Activated CD4-positive, CD25-positive, alpha-beta regulatory T cell treated with anti-CD3 and anti-CD28 coated beads, Interleukin-2, amount 50 U/mL, for 72 hours (primary cell): Measurements from ENCODE around the gene RBBP8NL.

Source experiments
- DNase-seq: peaks from one replicate; pipeline ENCODE4 v3.0.0; 2021

RBBP8NL gene

GRCh38 chr20:62418709-62419487 lies 8.4 kb downstream of the RBBP8NL start:
- DNase-seq: no peak

- no peak for DNase-seq
Measured at GRCh38 chr20:62417981-62418708, 9.2 kb downstream of the RBBP8NL start.

- DNase-seq: no peak
Measured at GRCh38 chr20:62416651-62417637, 10.4 kb downstream of the RBBP8NL start.

- no peak for DNase-seq
Measured at GRCh38 chr20:62415354-62416111, 11.8 kb downstream of the RBBP8NL start.

GRCh38 chr20:62413896-62414481 lies 13.3 kb downstream of the RBBP8NL start:
- DNase-seq: no peak

GRCh38 chr20:62413025-62413570 lies 14.2 kb downstream of the RBBP8NL start:
- DNase-seq: no peak

GRCh38 chr20:62412194-62413024 lies 14.9 kb downstream of the RBBP8NL start:
- DNase-seq: no peak

- DNase-seq: no peak
Measured at GRCh38 chr20:62411479-62412193, 15.7 kb downstream of the RBBP8NL start.

- DNase-seq: no peak
Measured at GRCh38 chr20:62410746-62411478, 16.4 kb downstream of the RBBP8NL start.

GRCh38 chr20:62409931-62410745 lies 17.2 kb downstream of the RBBP8NL start:
- no peak for DNase-seq

- no peak for DNase-seq
Measured at GRCh38 chr20:62409086-62409853, 18.1 kb downstream of the RBBP8NL start.

GRCh38 chr20:62408640-62409039 lies 18.7 kb downstream of the RBBP8NL start:
- DNase-seq: no peak

- DNase-seq: no peak
Measured at GRCh38 chr20:62408055-62408454, 19.3 kb downstream of the RBBP8NL start.

GRCh38 chr20:62407221-62407992 lies 19.9 kb downstream of the RBBP8NL start, which contains the start of gene CABLES2:
Gene CABLES2, minus strand, starts transcription at chr20:62407285. Its CDS starts 9 bp downstream, at chr20:62407276.
- DNase-seq: peak; percentile 91

- DNase-seq: no peak
Measured at GRCh38 chr20:62406635-62407176, 20.6 kb downstream of the RBBP8NL start.

- DNase-seq: no peak
Measured at GRCh38 chr20:62405981-62406513, 21.3 kb downstream of the RBBP8NL start.
